IMR-90 (cell line): ENCODE results near the gene OR6J1. TPM values are rescaled to one million over a fixed set of nuclear protein-coding genes. Genes with fewer than 3 reads are reported as not detected.

Source experiments
- ATAC-seq: fragments of 200-7000 bp; cut with Tn5 transposase; 2 replicates; pipeline ENCODE4 v1.9.1; 2020; ENCODE audit warnings: low read depth, mild to moderate bottlenecking, moderate library complexity
- BruUV-seq: library from RNA; stranded (reverse); fragments of 400-500 nt; replicated peaks from 2 replicates; lab custom pipeline; 2021; lab: Mats Ljungman, UMichigan
- CTCF ChIA-PET: fragments of 300-600 bp; formaldehyde crosslinking; extraction: SDS; loops from one replicate; lab custom pipeline; 2021; ENCODE audit warnings: antibody characterized with exemption; lab: Yijun Ruan, JAX
- POLR2A ChIA-PET: fragments of 300-600 bp; sonication (Branson Sonifier 250); formaldehyde crosslinking; loops from one replicate; lab custom pipeline; 2022; ENCODE audit warnings: antibody characterized with exemption; ENCODE audit not compliant: unreplicated experiment; lab: Charles Lee
- DNase-seq: peaks from one replicate; pipeline ENCODE4 v3.0.0; 2013
- H2AFZ ChIP-seq: replicated peaks from 2 replicates; pipeline ENCODE3; 2013; ENCODE audit warnings: low read length, mild to moderate bottlenecking; ENCODE audit not compliant: poor library complexity
- H2AK5ac ChIP-seq: 2 replicates; pipeline ENCODE4 v1.6.1; 2013; ENCODE audit warnings: low read depth, low read length, inconsistent platforms
- H2AK9ac ChIP-seq: replicated peaks from 2 replicates; pipeline ENCODE3; 2013; ENCODE audit warnings: mild to moderate bottlenecking, low read depth, low read length, moderate library complexity; ENCODE audit not compliant: poor library complexity
- H2BK120ac ChIP-seq: 2 replicates; pipeline ENCODE4 v1.6.1; 2013; ENCODE audit warnings: low read depth, low read length, inconsistent platforms
- H2BK15ac ChIP-seq: 3 replicates; pipeline ENCODE4 v1.6.1; 2013; ENCODE audit warnings: low read depth, low read length, inconsistent platforms
- H2BK20ac ChIP-seq: 2 replicates; pipeline ENCODE4 v1.6.1; 2013; ENCODE audit warnings: low read depth, mild to moderate bottlenecking, inconsistent platforms, low read length, moderate library complexity
- H2BK5ac ChIP-seq: 2 replicates; pipeline ENCODE4 v1.6.1; 2013; ENCODE audit warnings: mild to moderate bottlenecking, low read depth, low read length, inconsistent platforms; ENCODE audit not compliant: poor library complexity, severe bottlenecking
- H3K14ac ChIP-seq: replicated peaks from 2 replicates; pipeline ENCODE4 v1.6.1; 2013; ENCODE audit warnings: low read depth, low read length, inconsistent platforms
- H3K18ac ChIP-seq: 2 replicates; pipeline ENCODE4 v1.6.1; 2013; ENCODE audit warnings: low read depth, low read length, control low read depth
- H3K23ac ChIP-seq: 2 replicates; pipeline ENCODE4 v1.6.1; 2013; ENCODE audit warnings: low read depth, low read length, inconsistent platforms
- H3K27ac ChIP-seq: 2 replicates; pipeline ENCODE4 v1.5.1; 2013; ENCODE audit warnings: mild to moderate bottlenecking, control low read depth, low read length; ENCODE audit not compliant: insufficient read depth
- H3K27me3 ChIP-seq: 2 replicates; pipeline ENCODE4 v1.6.1; 2013; ENCODE audit warnings: low read length; ENCODE audit not compliant: control insufficient read depth, insufficient read depth
- H3K36me3 ChIP-seq: 2 replicates; pipeline ENCODE4 v1.6.1; 2013; ENCODE audit warnings: low read length, mixed read lengths; ENCODE audit not compliant: control insufficient read depth, insufficient read depth
- H3K4ac ChIP-seq: 2 replicates; pipeline ENCODE4 v1.6.1; 2013; ENCODE audit warnings: low read depth, low read length, inconsistent platforms
- H3K4me1 ChIP-seq: 2 replicates; pipeline ENCODE4 v1.6.1; 2013; ENCODE audit warnings: low read length, mixed read lengths; ENCODE audit not compliant: control insufficient read depth, insufficient read depth
- H3K4me2 ChIP-seq: 2 replicates; pipeline ENCODE4 v1.6.1; 2013; ENCODE audit warnings: low read depth, mild to moderate bottlenecking, control low read depth, low read length, moderate library complexity
- H3K4me3 ChIP-seq: 2 replicates; pipeline ENCODE4 v1.5.1; 2013; ENCODE audit warnings: low read depth, mild to moderate bottlenecking, control low read depth, low read length, moderate library complexity; ENCODE audit not compliant: insufficient read depth
- H3K56ac ChIP-seq: 2 replicates; pipeline ENCODE4 v1.6.1; 2013; ENCODE audit warnings: low read length, inconsistent platforms; ENCODE audit not compliant: insufficient read depth; ENCODE audit errors: extremely low read depth
- H3K79me1 ChIP-seq, 2 experiments: 2 replicates each; pipeline ENCODE4 v1.6.1; 2013; ENCODE audit warnings: low read length in 2 of 2, inconsistent platforms in 1 of 2, low read depth in 1 of 2
- H3K9ac ChIP-seq: 2 replicates; pipeline ENCODE4 v1.6.1; 2013; ENCODE audit warnings: low read depth, low read length, control low read depth
- H3K9me1 ChIP-seq: 2 replicates; pipeline ENCODE4 v1.6.1; 2013; ENCODE audit warnings: low read length, inconsistent platforms; ENCODE audit not compliant: insufficient read depth
- H3K9me3 ChIP-seq: 2 replicates; pipeline ENCODE4 v1.6.1; 2013; ENCODE audit warnings: low read length; ENCODE audit not compliant: control insufficient read depth, insufficient read depth
- H4K20me1 ChIP-seq: 2 replicates; pipeline ENCODE4 v1.6.1; 2013; ENCODE audit warnings: low read length, inconsistent platforms; ENCODE audit not compliant: insufficient read depth
- H4K5ac ChIP-seq: 2 replicates; pipeline ENCODE4 v1.6.1; 2013; ENCODE audit warnings: mild to moderate bottlenecking, low read depth, low read length, control low read depth
- H4K8ac ChIP-seq, 2 experiments: 2 replicates each; pipeline ENCODE4 v1.6.1; 2013; ENCODE audit warnings: low read depth in 2 of 2, low read length in 2 of 2, control low read depth in 1 of 2, inconsistent platforms in 1 of 2
- H4K91ac ChIP-seq: 2 replicates; pipeline ENCODE4 v1.6.1; 2013; ENCODE audit warnings: low read depth, low read length, inconsistent platforms; ENCODE audit not compliant: insufficient read depth
- MAFK ChIP-seq: IDR thresholded peaks from 2 replicates; pipeline ENCODE4 v1.6.1; 2012; ENCODE audit warnings: low read depth, low read length, improper control_type of control experiment
- MAZ ChIP-seq: IDR thresholded peaks from 2 replicates; pipeline ENCODE4 v1.6.1; 2012; ENCODE audit warnings: low read depth, mild to moderate bottlenecking, low read length, improper control_type of control experiment, moderate library complexity, borderline replicate concordance
- MXI1 ChIP-seq: IDR thresholded peaks from 2 replicates; pipeline ENCODE4 v1.6.1; 2012; ENCODE audit warnings: low read depth, mild to moderate bottlenecking, low read length, moderate library complexity, borderline replicate concordance
- NFE2L2 ChIP-seq: fragments of 150-350 bp; IDR thresholded peaks from 2 replicates; pipeline ENCODE4 v1.6.1; 2016; ENCODE audit warnings: low read depth, mild to moderate bottlenecking, low read length
- WGBS, 2 experiments: methylation state at CpG; one replicate each; pipeline versions ENCODE4 v1.1.5 to v1.1.7; 2013; ENCODE audit warnings: missing lambda C conversion rate in 2 of 2; ENCODE audit not compliant: insufficient read length in 1 of 2; ENCODE audit errors: extremely low coverage in 2 of 2; 5-methylcytosine and 5-hydroxymethylcytosine counted together
- dilution Hi-C: fragments of 300-500 bp; cut with HindIII; formaldehyde crosslinking; loops from one replicate; pipeline ENCODE4 v1.14.3; 2018; ENCODE audit warnings: low sequenced_read_pairs; ENCODE audit not compliant: unreplicated experiment
- in situ Hi-C: fragments of 300-500 bp; cut with MboI; formaldehyde crosslinking; loops from 3 replicates; pipeline ENCODE4 v1.14.3; 2019; ENCODE audit warnings: low sequenced_read_pairs, inconsistent platforms, mixed read lengths
- intact Hi-C: fragments of 100-400 bp; cut with micrococcal nuclease; formaldehyde crosslinking; loops from 2 replicates; pipeline ENCODE4 v1.10.0; 2022
- polyA plus RNA-seq, 3 experiments: library from polyadenylated mRNA; depleted of rRNA; stranded (reverse); fragments of >200 nt; gene quantifications; 2 replicates each; pipeline ENCODE4 v1.2.3, GENCODE V29; 2012; ENCODE audit warnings: low replicate concordance in 1 of 3
- total RNA-seq: library from RNA; depleted of rRNA; stranded (reverse); fragments of >200 nt; gene quantifications from 2 replicates; pipeline ENCODE4 v1.2.3, GENCODE V29; 2012
- TF ChIP-seq, protein P1 (sequence below): fragments of 150-350 bp; IDR thresholded peaks from 2 replicates; pipeline ENCODE4 v1.6.1; 2017; ENCODE audit warnings: mild to moderate bottlenecking, antibody characterized with exemption, low read length, low read depth

OR6J1 gene
- total and polyA plus RNA-seq, 2 of the 4 experiments (the other 2 are of a cell fraction), result not detected

DNA sequence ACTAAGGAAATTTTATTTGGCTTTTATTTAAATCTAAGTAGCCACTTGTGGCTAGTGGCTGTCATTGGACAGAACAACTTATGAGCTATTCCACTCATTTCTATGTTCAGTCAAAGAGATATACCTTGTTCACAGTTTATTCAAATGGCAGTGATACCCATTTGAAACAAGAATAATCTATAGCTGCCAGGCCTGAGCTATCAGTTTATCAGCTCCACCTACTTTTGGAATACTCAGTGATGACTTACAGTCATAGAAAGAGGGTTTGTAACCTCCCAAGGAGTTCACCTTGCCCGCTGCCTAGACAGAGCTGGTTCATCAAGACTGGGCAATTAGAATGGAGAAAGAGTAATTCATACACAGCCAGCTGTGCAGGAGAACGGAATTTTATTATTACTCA, 50.6 kb downstream of the OR6J1 start:
- Histone ChIP-seq H2BK20ac (no peak overlapping the region), H4K20me1 (no peaks in the 10 kb centered on the region), H2BK15ac (no peak overlapping the region), H3K27me3 (no peaks in the 10 kb centered on the region; the same call in 1 of the 2 replicates), H3K4ac (no peak overlapping the region), H4K5ac (no peak overlapping the region), H3K9me3 (no peaks in the 10 kb centered on the region), H3K79me1 (peaks cover 1 to 6% of the 10 kb centered on the region in 2 experiments; a peak in 2 of 4 replicates), H3K9me1 (peaks cover 7% of the 10 kb centered on the region), H2AK9ac (no peak overlapping the region), H2BK5ac (no peak overlapping the region), H3K4me2 (no peak overlapping the region), H2AFZ (no peak overlapping the region), H3K4me1 (peaks cover 2% of the 10 kb centered on the region), H3K18ac (no peak overlapping the region), H2BK120ac (no peak overlapping the region), H3K4me3 (no peak overlapping the region), H3K9ac (no peak overlapping the region), H4K8ac (no peak overlapping the region; a peak in 1 of 4 replicates), H4K91ac (no peak overlapping the region), H3K27ac (no peak overlapping the region), H2AK5ac (no peak overlapping the region), H3K23ac (no peak overlapping the region), H3K14ac (no peak overlapping the region), H3K36me3 (no peaks in the 10 kb centered on the region), H3K56ac (no peak overlapping the region)
- DNase-seq (no peak), ATAC-seq (no peak)
- CTCF ChIA-PET, result interaction anchor here (2.2 kb wide), 1 partner anchor 24 kb away, joined by 6 read pairs; no protein-coding TSS in a partner anchor
- POLR2A ChIA-PET, result no interaction called here
- BruUV-seq, result no TSS peak
- no peak for TF ChIP-seq NFE2L2
- TF ChIP-seq MXI1, result no peak
- no peak for TF ChIP-seq MAZ
- TF ChIP-seq, protein P1, sequence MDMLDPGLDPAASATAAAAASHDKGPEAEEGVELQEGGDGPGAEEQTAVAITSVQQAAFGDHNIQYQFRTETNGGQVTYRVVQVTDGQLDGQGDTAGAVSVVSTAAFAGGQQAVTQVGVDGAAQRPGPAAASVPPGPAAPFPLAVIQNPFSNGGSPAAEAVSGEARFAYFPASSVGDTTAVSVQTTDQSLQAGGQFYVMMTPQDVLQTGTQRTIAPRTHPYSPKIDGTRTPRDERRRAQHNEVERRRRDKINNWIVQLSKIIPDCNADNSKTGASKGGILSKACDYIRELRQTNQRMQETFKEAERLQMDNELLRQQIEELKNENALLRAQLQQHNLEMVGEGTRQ, result no peak
- TF ChIP-seq MAFK, result no peak
- intact Hi-C loops (no loop called here), dilution Hi-C loops (no loop called here), in situ Hi-C loops (no loop called here)
- no CpG with 5 or more reads among the region's 2 CpGs for WGBS, 2 experiments
